Smooth muscle cell (in vitro differentiated cells): ENCODE measurements around the gene AIMP2. TPM values are rescaled to one million over a fixed set of nuclear protein-coding genes. Genes with fewer than 3 reads are reported as not detected.

Experiments
- DNase-seq: peaks from one replicate; lab custom pipeline; 2025; ENCODE audit not compliant: unreplicated experiment; lab: John Stamatoyannopoulos, UW
- H2AFZ ChIP-seq: fragments of 200-600 bp; sonication (generic); 2 replicates; pipeline ENCODE4 v1.6.0; 2016; ENCODE audit warnings: antibody characterized with exemption, low read depth, mild to moderate bottlenecking
- H3F3A ChIP-seq: fragments of 200-600 bp; sonication (generic); 2 replicates; pipeline ENCODE4 v1.6.0; 2017; ENCODE audit warnings: antibody characterized with exemption, low read depth
- H3K27ac ChIP-seq: fragments of 200-600 bp; sonication (generic); 2 replicates; pipeline ENCODE4 v1.5.1; 2016; ENCODE audit warnings: low read depth, mild to moderate bottlenecking
- H3K27me3 ChIP-seq: fragments of 200-600 bp; sonication (generic); 2 replicates; pipeline ENCODE4 v1.6.1; 2016; ENCODE audit warnings: low read depth, mild to moderate bottlenecking
- H3K36me3 ChIP-seq: fragments of 200-600 bp; sonication (generic); 2 replicates; pipeline ENCODE4 v1.5.1; 2016; ENCODE audit warnings: low read depth
- H3K4me1 ChIP-seq: fragments of 200-600 bp; sonication (generic); 2 replicates; pipeline ENCODE4 v1.5.1; 2016; ENCODE audit warnings: low read depth
- H3K4me2 ChIP-seq: fragments of 200-600 bp; sonication (generic); 2 replicates; pipeline ENCODE4 v1.6.0; 2016; ENCODE audit warnings: mild to moderate bottlenecking
- H3K4me3 ChIP-seq: fragments of 200-600 bp; sonication (generic); 2 replicates; pipeline ENCODE4 v1.5.1; 2016; ENCODE audit warnings: mild to moderate bottlenecking
- H3K79me2 ChIP-seq: fragments of 200-600 bp; sonication (generic); 2 replicates; pipeline ENCODE4 v1.6.0; 2016; ENCODE audit warnings: low read depth, mild to moderate bottlenecking
- H3K9ac ChIP-seq: fragments of 200-600 bp; sonication (generic); 2 replicates; pipeline ENCODE4 v1.6.0; 2016; ENCODE audit warnings: low read depth
- H3K9me3 ChIP-seq: fragments of 200-600 bp; sonication (generic); replicated peaks from 2 replicates; pipeline ENCODE4 v1.5.1; 2016; ENCODE audit warnings: low read depth
- H4K20me1 ChIP-seq: fragments of 200-600 bp; sonication (generic); 2 replicates; pipeline ENCODE4 v1.6.0; 2016; ENCODE audit warnings: low read depth
- WGBS: methylation state at CpG from one replicate; pipeline ENCODE4 v1.1.7; 2016; ENCODE audit warnings: low lambda C conversion rate; 5-methylcytosine and 5-hydroxymethylcytosine counted together
- polyA plus RNA-seq: library from polyadenylated mRNA; unstranded; fragments of >200 nt; fragmentation: Nextera tagmentation; extraction: Ambion mirVana; gene quantifications from 2 replicates; pipeline ENCODE4 v1.2.1, GENCODE V29; 2016
- total RNA-seq: library from RNA; depleted of rRNA; stranded (reverse); fragments of >200 nt; gene quantifications from 2 replicates; pipeline ENCODE4 v1.2.3, GENCODE V29; 2014
- TF ChIP-seq, protein P1 (sequence below): fragments of 200-600 bp; sonication (generic); IDR thresholded peaks from 2 replicates; pipeline ENCODE4 v1.5.1; 2017; ENCODE audit warnings: borderline replicate concordance, mild to moderate bottlenecking, antibody characterized with exemption; ENCODE audit not compliant: insufficient read depth, poor library complexity, severe bottlenecking

Gene AIMP2
- total and polyA plus RNA-seq, 2 experiments from 2014 or later = 30.1 to 43.7 TPM

DNA sequence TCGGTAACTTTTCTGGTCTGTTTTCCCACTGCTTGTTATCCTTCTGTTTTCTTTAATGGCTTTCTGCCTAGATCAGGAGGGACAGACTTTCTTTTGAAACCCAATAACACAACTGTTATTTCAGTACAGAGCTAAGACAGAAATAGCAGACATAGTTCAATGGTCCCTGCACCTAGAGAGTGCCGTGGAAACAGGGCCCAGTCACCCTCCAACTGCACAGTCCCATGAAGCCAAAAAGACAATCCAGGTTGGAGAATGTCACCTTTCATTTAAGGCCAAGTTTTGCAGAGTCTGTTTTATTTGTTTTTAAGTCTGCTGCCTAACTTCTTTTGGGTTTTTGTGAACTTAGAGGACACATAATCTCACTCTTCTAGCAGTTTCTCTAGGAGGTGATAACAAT is 2.5 kb downstream of the AIMP2 start:
- TF ChIP-seq, protein P1, sequence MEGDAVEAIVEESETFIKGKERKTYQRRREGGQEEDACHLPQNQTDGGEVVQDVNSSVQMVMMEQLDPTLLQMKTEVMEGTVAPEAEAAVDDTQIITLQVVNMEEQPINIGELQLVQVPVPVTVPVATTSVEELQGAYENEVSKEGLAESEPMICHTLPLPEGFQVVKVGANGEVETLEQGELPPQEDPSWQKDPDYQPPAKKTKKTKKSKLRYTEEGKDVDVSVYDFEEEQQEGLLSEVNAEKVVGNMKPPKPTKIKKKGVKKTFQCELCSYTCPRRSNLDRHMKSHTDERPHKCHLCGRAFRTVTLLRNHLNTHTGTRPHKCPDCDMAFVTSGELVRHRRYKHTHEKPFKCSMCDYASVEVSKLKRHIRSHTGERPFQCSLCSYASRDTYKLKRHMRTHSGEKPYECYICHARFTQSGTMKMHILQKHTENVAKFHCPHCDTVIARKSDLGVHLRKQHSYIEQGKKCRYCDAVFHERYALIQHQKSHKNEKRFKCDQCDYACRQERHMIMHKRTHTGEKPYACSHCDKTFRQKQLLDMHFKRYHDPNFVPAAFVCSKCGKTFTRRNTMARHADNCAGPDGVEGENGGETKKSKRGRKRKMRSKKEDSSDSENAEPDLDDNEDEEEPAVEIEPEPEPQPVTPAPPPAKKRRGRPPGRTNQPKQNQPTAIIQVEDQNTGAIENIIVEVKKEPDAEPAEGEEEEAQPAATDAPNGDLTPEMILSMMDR = no peak
- Histone ChIP-seq H2AFZ (no peak overlapping the region), H3K4me2 (no peak overlapping the region), H3F3A (peaks cover 11% of the 10 kb centered on the region), H3K9me3 (no peaks in the 10 kb centered on the region), H3K36me3 (no peaks in the 10 kb centered on the region), H3K27ac (peak overlapping the region; percentile 79), H4K20me1 (no peaks in the 10 kb centered on the region), H3K4me1 (peaks cover 3% of the 10 kb centered on the region), H3K79me2 (peaks cover 56% of the 10 kb centered on the region), H3K9ac (peak overlapping the region; percentile 47), H3K27me3 (no peaks in the 10 kb centered on the region), H3K4me3 (no peak overlapping the region)
- DNase-seq = no peak
- WGBS = 82% methylated on average over 2 of the region's 2 CpGs

DNA sequence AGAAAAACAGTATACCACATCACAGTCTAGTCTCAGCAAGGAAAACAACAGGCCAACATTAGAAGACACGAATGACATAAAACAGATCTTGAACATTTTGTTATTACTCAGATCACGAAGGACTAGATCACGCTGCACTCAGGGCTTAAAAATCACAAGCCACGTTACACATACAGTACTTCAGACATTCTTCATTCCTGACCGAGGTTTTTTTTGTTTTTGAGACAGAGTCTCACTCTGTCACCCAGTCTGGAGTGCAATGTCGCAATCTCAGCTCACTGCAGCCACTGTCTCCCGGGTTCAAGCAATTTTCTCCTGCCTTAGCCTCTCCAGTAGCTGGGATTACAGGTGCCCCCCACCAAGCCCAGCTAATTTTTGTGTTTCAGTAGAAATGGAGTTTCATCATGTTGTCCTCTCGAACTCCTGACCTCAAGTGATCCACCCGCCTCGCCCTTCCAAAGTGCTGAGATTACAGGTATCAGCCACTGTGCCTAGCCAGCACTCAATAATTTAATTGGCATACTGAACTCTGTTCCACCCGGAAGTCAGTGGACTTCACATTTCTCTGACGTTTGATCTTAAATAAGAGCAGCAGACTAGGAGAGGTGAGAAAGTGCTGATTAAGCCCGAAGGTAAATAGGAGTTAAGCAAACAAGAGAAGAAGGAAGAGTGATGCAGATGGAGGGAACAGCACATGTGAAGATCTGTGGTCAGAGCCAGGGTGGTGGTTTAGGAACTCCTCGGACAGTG is 3.5 kb downstream of the AIMP2 start:
- no peaks in the 10 kb centered on the region for H3K36me3 ChIP-seq
- H3K4me2 ChIP-seq = no peak overlapping the region
- no peak overlapping the region for H3K9ac ChIP-seq
- H2AFZ ChIP-seq = no peak overlapping the region
- no peaks in the 10 kb centered on the region for H4K20me1 ChIP-seq
- TF ChIP-seq, protein P1 = no peak
- peaks cover 11% of the 10 kb centered on the region for H3F3A ChIP-seq
- peaks cover 3% of the 10 kb centered on the region for H3K4me1 ChIP-seq
- H3K4me3 ChIP-seq = no peak overlapping the region
- H3K79me2 ChIP-seq = peaks cover 46% of the 10 kb centered on the region
- WGBS = 74% methylated on average over 14 of the region's 14 CpGs
- peak overlapping the region; percentile 79 for H3K27ac ChIP-seq
- no peak for DNase-seq
- no peaks in the 10 kb centered on the region for H3K27me3 ChIP-seq
- no peaks in the 10 kb centered on the region for H3K9me3 ChIP-seq

DNA sequence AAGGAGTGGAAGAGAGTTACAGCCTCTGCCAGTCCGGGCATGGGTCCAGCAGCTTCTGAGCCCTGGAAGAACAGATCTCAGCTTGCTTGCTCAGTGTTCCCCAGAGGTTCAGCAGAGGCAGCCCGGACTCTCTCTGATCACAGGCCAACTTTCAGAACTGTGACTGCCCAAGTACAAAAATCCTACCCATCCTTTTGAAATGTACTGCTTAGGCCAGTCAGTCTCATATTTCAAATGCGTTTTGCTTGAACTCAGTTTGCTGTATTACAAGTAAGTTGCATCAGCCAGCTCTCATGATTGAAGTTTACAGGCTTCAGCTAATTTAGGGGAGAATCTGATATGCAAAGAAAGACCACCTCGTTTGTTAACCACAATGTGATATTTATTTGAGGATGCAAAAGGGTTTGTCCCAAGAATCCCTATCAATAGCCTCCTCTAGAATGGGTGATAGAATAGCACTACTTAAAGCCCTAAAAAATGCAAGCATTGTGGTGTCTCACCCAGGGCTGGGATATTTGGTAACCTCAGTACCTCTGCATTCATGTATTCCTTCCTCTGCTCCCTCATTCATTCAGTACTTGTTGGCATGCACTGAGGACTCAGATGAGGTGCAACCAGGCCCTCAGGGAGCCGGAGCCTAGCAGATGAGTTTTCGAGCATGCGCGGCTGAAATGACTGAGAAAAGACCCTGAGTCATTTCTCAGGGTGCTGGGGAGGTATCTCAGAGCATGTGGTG is 7.0 kb downstream of the AIMP2 start:
- Histone ChIP-seq H3K27me3 (no peaks in the 10 kb centered on the region), H3K4me3 (no peak overlapping the region), H3K36me3 (peaks cover 6% of the 10 kb centered on the region), H3K79me2 (peaks cover 24% of the 10 kb centered on the region), H3K4me2 (peak overlapping the region; percentile 36), H3K27ac (peak overlapping the region; percentile 82), H3K9ac (peak overlapping the region; percentile 75), H4K20me1 (no peaks in the 10 kb centered on the region), H3K4me1 (no peaks in the 10 kb centered on the region), H2AFZ (no peak overlapping the region), H3F3A (peaks cover 11% of the 10 kb centered on the region), H3K9me3 (no peaks in the 10 kb centered on the region)
- no peak for DNase-seq
- WGBS = 67% methylated on average over 8 of the region's 8 CpGs
- TF ChIP-seq, protein P1 = no peak

DNA sequence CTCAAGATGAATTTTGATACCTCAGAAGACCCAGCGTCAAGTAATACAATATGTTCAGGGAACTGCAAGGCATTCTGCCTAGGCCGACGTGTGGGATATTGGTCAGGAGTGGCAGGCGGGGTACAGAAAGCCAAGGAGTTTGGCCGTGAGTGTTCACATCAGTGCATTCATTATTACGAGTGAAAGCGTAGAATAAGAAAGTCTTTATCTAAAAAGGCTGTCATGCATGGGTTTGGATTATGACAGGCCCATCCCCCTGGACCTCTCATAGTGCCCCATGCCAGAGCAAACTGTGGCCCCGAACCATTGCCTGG is 7.5 kb downstream of the AIMP2 start:
- Histone ChIP-seq H3K27ac (peak overlapping the region; percentile 82), H3F3A (peaks cover 11% of the 10 kb centered on the region), H3K79me2 (peaks cover 21% of the 10 kb centered on the region), H3K27me3 (no peaks in the 10 kb centered on the region), H3K4me2 (no peak overlapping the region), H2AFZ (no peak overlapping the region), H3K36me3 (peaks cover 9% of the 10 kb centered on the region), H4K20me1 (no peaks in the 10 kb centered on the region), H3K4me1 (no peaks in the 10 kb centered on the region), H3K4me3 (no peak overlapping the region), H3K9me3 (no peaks in the 10 kb centered on the region), H3K9ac (peak overlapping the region; percentile 75)
- no peak for DNase-seq
- 96% methylated on average over 8 of the region's 8 CpGs for WGBS
- TF ChIP-seq, protein P1 = no peak
